ENCODE data around the gene FAM107B.

DNA sequence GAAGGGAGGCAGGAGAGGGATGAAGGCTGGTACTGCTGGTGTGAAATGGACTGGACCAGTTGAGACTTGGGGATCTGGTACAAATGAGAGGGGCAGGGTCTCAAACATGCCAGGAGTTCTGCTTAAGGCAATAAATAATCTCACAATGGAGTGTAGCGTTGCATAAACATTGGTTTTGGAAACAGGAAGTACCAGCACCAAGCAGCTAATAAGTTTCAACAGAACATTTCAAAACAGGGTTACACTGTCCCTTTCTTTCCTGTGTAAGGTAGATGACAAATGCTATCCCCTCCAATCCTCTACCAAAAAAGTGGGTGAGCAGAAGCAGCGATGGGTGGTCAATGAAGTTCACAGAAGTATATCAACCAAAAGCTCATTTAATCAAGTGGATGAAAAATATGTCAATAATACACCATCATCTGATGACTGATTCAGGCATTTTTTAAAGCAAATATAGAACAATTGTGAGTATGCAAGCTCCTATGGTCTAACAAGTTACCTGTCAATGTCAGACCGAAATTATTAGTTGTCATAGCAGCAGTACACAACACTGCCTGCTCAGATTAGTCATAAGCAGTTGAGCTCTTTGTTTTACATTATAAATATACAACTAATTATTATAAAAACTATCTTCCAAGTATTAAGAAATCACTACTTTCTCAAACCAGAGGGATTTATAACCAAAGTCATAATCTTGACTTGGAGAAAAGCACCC, 220.0 kb downstream of the FAM107B start:
- no peak for TF ChIP-seq GATA3 (IDR thresholded peaks at IDR 0.05; ENCODE audit: low read depth, low read length)
- no peak for TF ChIP-seq GATA2 (IDR thresholded peaks at IDR 0.05; ENCODE audit: low read depth, low read length)
